Measurements from ENCODE around the gene CORO1C.

The CORO1C gene

DNA sequence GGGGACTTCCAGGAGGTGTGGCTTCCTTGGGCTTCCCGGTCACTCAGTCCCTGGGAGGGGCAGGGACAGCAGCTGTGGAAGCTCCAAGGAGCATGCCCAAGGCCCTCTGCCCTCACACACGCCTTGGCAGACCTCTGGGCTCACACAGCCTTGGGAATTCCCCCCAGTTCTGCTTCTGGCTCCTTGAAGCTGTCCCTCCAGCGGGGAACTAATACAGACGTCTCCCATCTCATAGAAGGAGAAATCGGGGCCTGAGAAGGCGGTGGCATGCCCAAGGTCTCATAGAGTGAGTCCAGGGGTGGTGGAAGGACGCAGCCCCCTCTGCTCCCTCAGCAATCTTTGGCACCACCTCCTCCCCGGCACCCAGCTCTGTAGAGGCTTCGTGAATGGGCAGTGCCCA is 117.8 kb downstream of the CORO1C start:
- no peak for DNase-seq

DNA sequence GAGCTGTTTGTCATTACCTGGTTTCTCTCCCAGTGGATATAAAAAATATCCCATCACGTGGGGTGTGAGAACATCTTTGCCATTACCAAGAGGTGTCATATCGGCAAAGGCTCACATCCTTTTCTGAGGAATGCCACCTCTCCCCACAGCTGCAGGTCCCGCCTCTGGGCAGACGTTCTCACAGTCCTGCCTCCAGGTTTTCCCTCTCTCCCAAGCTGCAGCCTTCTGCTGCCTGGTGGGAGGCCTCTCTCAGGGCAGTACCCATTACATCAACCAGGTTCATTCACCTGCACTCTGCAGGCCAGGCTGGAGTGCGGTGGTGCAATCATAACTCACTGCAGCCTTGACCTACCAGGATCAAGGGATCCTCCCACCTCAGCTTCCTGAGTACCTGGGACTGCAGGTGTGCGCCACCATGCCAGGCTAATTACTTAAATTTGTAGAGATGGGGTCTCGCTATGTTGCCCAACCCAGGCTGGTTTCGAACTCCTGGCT is 118.5 kb downstream of the CORO1C start:
- DNase-seq: peak in 1 of 2 experiments; percentile 12

DNA sequence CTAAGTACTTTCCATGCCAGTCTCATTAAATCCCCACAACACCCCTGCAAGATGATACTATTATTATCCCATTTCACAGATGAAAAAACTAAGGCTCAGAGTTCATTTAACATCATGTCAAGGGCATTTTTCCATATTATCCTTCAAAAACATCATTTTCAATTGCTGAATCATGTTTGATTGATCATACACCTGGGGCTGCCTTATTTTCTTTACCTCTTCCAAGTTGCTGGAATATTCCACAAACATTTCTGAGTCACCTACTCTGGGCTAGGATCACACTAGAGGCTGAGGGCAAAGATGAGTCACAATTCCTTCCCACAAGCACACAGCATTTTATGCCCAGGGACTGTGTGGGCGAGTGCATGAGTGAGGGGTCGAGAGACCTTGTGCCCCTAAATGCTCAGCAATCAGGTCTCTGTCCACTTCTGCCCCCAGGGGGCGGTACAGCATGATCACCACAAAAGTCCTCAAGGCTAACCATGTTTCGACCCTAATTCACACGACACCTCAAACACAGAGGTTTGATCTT is 119.4 kb downstream of the CORO1C start:
- peak in 1 of 2 experiments; percentile 41 for DNase-seq

DNA sequence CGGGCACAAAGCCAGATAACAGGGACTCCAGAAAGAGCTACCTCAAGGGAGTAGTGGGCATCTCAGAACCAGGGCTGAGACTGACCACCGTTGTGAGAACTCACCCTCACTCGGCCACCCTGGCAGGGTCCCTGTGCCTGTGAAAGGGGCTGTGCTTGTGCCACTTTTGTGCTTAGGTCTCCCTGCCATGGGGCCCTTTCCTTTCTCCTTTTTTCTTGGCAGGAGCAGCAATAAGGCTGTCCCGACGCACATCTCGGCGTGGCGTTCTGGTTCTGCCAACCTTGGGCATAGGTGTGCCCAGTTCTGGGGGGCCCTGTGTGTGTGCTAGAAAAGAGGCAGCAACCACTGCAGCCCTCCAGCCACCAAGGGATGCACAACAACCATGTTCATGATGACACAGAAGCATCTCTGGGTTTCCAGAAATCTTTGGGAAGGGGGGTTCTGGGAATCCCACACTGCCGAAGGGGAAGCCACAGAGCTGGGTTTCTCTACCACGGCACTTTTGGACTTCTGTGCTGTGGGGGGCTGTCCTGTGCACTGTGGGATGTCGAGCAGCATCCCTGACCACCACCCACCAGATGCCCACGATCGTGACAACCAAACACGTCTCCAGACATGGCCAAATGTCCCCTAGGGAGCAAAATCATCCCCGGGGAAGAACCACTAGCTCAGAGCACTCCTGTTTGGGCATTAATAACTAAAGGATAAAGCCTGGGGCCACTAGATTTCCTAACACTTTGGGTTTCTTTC is 120.3 kb downstream of the CORO1C start:
- no peak for DNase-seq

DNA sequence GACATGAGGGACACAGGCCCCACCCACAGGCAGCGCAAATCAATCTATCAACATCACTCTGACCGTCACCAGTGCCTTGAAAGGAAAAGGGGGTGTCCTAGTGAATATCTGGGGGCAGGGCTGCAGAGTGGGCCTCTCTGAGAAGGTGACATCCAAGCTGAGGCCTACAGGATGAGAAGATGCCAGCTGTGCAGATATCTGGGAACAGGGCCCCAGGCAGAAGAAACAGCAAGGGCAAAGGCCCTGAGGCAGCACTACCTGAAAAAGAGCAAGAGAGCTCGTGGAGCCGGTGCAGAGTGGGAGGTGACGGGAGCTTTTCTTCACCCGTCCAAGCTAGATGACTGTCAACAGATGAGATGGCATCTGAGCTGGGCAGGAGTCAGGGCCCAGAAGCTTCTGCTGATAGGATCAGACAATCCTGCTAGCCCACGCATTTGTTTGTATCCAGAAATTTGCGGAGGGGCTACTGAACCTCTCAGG is 120.9 kb downstream of the CORO1C start:
- DNase-seq: no peak

DNA sequence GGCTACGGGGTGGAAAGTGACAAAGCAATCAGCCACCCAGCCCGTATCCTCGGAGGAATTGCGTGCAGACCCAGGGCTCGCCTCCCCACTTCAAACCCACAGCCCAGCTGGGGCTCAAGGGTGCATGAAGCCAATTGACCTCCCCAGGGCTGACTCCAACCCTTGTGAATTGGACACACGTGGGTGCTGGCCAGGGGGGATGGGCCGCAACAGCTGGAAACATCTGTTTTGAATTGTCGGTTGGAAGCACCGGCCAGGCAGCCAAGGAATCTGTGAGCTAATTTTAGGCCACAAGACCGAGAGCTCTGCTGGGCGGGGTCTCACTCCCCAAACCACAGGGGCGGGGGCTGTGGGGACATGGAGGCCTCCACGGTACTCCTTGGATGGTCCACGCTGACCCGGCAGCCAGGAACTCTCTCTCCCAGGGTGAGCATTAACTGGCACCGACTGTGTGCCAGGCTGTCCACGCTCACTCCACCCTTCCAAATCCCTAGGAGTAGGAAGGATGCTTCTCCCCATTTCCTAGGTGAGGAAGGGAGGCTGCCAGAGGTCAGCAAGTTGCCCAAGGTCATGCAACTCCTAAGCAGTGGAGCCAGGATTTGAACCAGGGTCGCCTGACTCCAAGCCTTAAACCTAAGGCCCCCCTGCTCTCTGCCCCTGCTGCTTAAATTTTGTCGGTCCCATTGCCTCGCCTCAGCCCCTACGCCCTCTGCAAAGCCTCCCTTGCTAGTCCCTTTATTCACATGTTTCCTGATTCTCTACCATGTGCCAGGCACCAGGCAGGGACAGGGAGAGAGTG is 121.6 kb downstream of the CORO1C start:
- DNase-seq: no peak

DNA sequence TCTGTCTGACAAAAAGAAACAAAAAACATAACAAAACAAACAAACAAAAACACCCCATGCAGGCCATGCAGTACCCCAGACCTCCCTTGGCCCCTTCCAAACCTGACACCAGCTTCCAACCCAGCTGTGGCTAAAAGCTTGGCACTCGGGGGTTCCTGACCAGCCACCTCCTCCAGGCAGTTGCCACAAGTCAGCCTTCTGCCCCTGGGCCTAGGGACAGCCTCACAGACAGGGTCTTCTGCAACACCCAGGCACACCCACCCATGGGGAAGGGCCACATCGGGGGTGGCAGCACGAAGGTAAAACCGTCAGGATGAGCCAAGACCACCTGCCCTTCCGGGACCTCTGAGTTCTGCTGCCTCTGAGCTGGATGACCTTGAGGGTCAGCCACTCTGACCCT is 122.7 kb downstream of the CORO1C start:
- DNase-seq: no peak

DNA sequence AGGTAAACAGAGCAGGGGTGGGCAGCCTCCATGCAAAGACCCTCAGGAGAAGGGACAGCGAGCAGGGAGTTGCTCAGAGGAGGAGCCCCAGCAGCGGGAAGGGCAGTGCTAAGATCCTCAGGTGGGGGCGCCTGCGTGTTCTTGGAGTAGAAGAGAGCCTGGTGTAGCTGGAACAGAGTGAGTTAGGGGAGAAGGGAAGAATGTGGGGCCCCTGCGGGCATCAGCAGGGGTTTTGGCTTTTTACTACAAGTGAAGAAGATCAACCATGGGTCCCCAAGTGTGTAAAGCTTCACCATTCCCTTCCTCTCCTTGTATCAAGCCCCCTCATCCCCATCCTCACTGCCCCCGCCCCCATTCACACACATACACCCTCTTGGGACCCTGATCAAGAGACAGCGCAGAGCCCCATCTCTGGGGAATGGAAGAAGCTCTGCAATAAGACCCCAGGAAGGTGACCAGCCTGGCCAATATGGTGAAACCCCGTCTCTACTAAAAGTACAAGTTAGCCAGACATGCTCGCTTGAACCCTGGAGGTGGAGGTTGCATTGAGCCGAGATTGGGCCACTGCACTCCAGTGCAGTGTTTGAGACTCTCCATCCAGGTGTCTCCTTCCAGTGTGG is 123.2 kb downstream of the CORO1C start:
- no peak for DNase-seq

DNA sequence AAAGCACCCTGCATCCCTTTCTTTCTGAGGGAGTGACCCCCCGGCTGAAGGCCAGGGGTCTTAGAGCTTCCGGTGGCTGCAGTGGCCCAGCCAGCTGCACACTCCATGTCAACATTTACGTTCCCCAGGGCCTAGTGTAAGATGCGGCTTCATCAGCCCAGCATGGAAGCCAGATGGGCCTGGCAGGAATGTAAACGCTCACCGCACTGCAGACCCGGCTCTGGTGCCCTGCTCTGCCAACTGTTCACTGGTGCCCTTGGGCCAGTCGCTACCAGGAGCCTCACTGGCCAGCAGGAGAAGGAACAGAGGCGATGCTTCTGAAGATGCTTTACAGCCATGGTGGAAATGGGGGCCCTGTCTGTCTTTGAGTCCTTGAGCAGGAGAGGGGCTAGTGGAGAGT is 124.8 kb downstream of the CORO1C start:
- DNase-seq: peak in 1 of 2 experiments; percentile 8

DNA sequence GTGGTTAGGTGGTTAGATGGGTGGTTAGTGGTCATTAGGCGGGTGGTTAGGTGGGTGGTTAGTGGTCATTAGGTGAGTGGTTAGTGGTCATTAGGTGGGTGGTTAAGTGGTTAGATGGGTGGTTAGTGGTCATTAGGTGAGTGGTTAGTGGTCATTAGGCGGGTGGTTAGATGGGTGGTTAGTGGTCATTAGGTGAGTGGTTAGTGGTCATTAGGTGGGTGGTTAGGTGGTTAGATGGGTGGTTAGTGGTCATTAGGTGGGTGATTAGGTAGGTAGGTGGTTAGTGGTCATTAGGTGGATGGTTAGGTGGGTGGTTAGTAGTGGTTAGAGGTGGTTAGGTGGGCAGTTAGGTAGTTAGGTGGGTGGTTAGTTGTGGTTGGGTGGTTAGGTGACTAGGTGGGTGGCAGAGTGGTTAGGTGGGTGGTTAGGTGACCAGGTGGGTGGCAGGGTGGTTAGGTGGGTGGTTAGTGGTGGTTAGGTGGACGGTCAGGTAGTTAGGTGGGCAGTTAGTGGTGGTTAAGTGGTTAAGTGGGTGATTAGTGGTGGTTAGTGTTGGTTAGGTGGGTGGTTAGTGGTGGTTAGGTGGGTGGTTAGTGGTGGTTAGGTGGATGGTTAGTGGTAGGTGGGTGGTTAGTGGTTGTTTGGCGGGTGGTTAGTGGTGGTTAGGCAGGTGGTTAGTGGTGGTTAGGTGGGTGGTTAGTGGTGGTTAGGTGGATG is 125.5 kb downstream of the CORO1C start:
- no peak for DNase-seq

DNA sequence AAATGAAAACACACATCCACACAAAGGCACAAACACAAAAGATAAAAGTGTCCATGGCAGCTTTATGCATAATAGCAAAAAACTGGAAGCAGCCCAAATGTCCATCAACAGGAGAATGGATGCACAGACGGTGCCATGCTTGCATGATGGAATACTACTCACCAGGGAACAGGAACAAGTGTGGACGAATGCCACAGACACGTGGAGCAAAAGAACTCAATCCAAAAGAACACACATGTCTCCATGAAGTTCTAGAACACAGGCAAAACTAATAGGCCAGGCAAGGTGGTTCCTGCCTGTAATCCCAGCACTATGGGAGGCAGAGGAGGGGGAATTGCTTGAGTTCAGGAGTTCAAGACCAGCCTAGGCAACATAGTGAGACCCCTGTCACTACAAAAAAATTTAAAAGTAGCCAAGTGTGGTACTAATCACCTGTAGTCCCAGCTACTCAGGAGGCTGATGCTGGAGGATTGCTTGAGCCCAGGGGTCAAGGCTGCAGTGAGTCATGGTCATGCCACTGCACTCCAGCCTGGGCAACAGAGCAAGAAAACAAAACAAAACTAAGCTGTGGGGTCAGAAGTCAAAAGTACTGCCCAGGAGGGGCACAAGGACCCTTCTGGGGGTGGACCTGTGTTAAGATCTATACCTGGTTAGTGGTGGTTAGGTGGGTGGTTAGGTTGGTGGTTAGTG is 126.2 kb downstream of the CORO1C start:
- DNase-seq: no peak

DNA sequence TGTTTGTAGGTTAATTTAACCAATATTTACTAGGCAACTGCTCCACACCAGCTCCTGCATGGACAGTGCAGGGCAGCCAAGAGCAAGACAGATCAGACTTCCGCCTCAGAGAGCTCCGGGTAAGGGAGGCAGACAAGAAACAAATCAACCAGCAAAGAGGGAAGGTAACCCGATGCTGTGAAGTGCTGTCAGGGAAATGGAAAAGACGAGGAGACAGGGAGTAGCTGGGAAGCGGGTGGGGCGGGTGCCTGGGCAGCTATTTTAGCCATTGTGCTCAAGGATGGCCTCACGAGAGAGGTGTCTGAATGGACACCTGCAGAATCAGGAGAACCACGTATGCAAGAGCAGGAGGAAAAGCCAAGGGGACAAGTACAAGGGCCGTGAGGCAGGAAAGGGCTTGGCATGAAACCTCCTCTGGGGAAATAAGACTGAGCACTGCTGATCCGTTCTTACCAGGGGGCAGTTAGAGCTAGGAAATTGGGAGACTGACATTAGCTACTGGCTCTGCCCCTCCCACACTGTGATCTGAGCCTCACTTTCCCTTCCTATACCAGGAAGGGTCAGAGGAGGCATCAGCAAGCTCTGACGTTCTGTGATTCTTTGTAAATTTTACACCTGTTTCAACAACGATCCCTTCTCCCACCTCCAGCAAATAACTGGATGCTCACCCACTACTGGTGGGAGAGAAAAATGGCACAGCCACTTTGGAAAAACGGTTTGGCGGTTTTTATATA is 126.9 kb downstream of the CORO1C start:
- DNase-seq: no peak

DNA sequence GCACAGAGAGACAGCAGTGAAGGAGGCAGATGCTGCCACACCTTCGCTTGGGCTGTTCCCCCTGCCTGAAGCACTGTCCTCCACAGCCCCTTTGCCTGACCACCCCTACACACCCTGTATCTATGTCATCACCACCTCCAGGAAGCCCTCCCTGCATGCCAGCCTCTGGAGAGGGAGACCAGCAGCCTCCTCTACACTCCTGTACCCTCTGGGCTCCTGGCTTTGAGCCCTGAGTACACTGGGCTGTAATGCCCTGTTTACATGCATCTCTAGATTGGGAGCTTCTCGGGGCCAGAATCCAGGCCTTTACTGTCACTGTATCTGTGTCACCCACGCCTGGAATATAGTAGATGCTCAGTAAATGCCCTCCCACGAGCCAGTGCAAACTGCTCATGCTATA is 127.6 kb downstream of the CORO1C start:
- no peak for DNase-seq

DNA sequence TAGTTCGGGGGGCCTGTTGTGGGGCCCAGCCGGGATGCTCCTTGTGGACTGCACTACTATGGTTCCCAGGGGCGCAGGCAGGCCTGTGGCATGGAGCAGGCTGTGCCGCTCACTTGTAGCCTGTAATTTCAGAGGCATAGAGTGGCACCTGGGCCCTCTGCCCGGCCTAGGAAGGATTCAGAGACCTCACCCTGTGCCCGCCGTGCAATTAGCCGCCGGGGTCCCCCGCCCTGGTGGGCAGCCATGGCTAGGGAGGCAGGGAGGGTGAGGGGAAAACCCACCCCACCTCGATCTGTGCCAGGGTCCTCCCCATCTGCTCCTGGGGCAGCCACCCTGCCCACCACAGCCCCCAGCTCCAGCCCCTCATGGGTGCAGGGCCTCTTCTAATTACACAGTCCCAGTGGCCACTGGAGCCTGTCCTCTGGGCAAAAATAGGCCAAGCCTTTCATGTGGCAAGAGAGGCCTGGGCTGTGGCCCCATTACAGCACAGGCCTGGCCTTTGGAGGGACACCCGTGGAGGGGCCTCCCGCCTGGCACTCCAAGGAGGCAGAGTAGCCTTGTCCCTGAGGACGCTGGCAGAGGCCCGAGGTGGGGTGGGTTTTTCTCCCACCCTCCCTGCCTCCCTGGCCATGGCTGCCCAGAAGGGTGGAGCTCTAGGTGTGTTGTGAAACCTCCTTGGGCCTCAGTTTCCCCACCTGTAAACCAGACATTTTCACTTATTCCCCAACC is 128.2 kb downstream of the CORO1C start:
- DNase-seq: no peak

DNA sequence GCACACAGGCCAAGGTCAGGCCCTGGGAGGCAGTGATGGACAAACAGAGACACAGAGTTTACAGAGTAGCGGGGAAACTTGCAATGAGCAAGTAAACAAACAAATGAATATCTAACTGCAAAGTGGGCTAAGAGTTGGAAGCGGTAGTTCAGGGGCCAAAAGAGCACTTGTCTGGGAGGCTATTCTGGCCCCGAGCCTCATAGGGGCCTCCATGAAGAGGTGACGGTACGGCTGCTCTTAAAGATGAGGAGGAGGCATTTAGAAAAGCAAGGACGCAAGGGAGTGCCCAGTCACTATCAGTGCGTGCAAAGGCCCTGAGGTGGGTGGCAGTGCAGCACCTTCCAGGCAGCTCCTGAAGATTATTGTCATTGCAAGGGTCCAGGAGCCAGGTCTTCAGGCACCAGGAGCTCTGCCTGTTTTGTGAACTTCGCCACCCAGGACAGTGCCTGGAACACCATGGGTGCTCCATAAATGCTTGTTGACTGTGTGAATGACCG is 129.1 kb downstream of the CORO1C start:
- no peak for DNase-seq

DNA sequence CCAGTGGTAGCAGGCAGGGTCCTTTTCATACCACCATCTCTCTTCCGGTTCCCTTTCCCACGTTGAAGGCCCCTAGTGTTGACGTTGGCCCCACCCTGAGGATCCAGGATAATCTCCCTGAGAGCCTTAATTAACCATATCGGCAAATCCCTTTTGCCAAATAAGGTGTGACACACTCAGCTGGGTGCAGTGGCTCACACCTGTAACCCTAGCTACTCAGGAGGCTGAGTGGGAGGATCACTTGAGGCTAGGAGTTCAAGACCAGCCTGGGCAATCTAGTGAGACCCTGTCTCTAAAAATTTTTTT is 130.7 kb downstream of the CORO1C start:
- peak in 1 of 2 experiments; percentile 29 for DNase-seq

DNA sequence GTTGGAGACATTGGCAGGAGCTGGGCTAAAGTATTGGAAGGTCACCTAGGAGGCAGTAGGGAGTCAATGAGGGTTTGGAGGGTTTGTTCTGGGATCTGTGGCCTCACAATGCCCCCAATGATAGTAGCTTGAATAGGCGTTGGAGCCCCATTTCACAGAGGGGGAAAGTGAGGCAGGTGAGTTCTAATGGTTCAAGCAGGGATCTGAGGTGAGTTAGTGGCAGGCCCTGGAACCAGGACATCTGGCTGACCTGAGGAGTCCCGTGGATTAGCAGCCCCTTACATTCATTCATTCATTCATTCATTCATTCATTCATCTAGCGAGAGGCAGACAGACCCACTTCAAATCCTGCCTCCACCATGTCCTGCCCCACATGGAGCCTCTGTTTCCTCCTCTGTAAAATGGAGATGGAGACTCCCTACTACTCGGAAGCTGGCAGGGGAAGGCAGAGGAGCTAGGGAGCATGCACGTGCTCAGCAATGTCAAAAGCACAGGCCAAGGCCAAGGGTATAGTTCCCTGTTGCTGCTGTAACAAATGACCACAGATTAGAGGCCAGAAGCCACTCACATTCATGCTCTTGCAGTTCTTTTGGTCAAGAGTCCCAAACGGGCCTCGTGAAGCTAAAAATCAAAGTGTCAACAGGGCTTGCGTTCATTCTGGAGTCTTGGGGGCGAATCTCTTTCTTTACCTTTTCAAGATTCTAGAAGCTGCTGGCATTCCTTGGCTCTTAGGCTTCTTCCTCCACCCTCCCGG is 131.2 kb downstream of the CORO1C start:
- DNase-seq: no peak

DNA sequence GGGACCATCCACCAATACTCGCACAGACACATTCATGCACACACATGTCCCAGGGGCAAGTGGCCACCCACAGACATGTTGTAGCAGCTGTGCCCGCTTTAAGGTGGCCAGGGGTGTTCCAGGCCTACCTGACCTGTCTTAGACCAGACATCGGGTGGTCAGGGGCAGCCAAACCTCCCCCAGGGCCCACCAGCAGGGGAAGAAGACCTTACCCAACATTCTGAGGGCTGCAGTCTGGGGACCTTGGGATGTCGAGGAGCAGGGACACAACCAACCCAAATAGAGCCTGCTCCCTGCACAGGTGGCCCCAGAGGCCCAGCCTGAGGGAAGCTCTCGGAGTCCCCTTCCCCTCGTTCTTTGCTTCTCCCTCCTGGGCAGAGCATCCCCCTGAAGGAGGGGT is 131.8 kb downstream of the CORO1C start:
- no peak for DNase-seq

DNA sequence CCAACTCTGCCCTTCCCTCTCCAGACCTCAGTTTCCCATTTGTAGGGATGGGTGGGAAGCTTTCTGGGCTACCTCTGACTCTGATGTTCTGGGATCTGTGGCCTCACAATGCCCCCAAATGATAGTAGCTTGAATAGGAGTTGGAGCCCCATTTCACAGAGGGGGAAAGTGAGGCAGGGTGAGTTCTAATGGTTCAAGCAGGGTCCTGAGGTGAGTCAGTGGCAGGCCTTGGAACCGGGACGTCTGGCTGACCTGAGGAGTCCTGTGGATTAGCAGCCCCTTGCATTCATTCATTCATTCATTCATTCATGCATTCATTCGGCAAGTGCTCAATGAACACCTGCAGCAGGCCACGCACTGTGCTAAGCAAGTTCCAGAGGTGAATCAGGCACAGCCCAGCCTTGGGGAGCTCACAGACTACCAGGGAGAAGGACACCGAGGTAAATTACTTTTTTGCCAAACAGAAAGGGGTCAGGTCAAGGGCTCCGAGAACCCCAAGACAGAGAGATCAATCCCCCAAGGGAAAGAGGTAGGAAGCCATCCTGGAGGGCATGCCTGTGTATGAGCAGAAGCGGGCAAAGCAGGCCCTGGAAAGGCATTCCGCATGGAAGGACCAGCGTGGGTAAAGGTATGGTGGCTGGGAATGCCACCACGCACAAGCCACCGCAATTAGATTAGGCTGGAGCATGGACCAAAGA is 132.6 kb downstream of the CORO1C start:
- DNase-seq: no peak

All from NCI-H524 (cell line).